NCI-H82 (cell line): ENCODE data around the gene CCDC188.

Experiments used
- DNase-seq: peaks from one replicate; lab custom pipeline; 2025; lab: John Stamatoyannopoulos, UW

Gene CCDC188

GRCh38 chr22:20147237-20147988 is 3.4 kb downstream of the CCDC188 start:
- DNase-seq = no peak

GRCh38 chr22:20146777-20147176 is 4.1 kb downstream of the CCDC188 start:
- no peak for DNase-seq

GRCh38 chr22:20145832-20146223 is 5.0 kb downstream of the CCDC188 start:
- no peak for DNase-seq

GRCh38 chr22:20145206-20145831 is 5.5 kb downstream of the CCDC188 start:
- DNase-seq = no peak

- no peak for DNase-seq
Measured at GRCh38 chr22:20143883-20144665, 6.8 kb downstream of the CCDC188 start.

GRCh38 chr22:20142711-20143621 is 7.9 kb downstream of the CCDC188 start:
- no peak for DNase-seq

- no peak for DNase-seq
Measured at GRCh38 chr22:20141186-20142077, 9.4 kb downstream of the CCDC188 start.

GRCh38 chr22:20140521-20140964 is 10.3 kb downstream of the CCDC188 start:
- no peak for DNase-seq

- no peak for DNase-seq
Measured at GRCh38 chr22:20140107-20140445, 10.8 kb downstream of the CCDC188 start.

GRCh38 chr22:20139391-20140106 is 11.3 kb downstream of the CCDC188 start:
- DNase-seq = no peak

- no peak for DNase-seq
Measured at GRCh38 chr22:20138868-20139267, 12.0 kb downstream of the CCDC188 start.

- no peak for DNase-seq
Measured at GRCh38 chr22:20138417-20138738, 12.5 kb downstream of the CCDC188 start.

- DNase-seq = no peak
Measured at GRCh38 chr22:20137671-20138416, 13.0 kb downstream of the CCDC188 start.

- DNase-seq = no peak
Measured at GRCh38 chr22:20137113-20137512, 13.7 kb downstream of the CCDC188 start.

- DNase-seq = no peak
Measured at GRCh38 chr22:20136603-20136873, 14.3 kb downstream of the CCDC188 start.

GRCh38 chr22:20135806-20136602 is 14.9 kb downstream of the CCDC188 start:
- DNase-seq = no peak

GRCh38 chr22:20135265-20135664 is 15.6 kb downstream of the CCDC188 start:
- no peak for DNase-seq

- DNase-seq = no peak
Measured at GRCh38 chr22:20133930-20134549, 16.8 kb downstream of the CCDC188 start.
